ENCODE measurements around the gene C2orf74. TPM values are rescaled to one million over a fixed set of nuclear protein-coding genes. Genes with fewer than 3 reads are reported as not detected.

Gene C2orf74
- polyA plus RNA-seq, 1 donor (not counting 4 experiments of a cell fraction or from before 2014, with no cell fraction given): 24.3 TPM

DNA sequence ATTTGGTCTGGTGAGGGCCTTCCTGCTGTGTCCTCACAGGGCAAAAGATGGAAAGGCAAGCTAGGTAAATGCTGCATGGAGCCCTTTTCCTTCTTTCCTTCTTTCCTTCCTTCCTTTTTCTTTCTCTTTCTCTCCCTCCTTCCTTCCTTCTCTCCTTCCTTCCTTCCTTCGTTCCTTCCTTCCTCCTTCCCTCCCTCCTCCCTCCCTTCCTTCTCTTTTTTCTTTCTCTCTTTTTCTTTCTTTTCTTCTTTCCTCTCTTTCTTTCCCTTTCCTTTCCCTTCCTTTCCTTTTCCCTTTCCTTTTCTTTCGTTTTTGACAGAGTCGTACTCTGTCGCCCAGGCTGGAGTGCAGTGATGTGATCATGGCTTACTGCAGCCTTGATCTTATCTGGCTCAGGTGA is 23.1 kb upstream of the C2orf74 start:
- TF ChIP-seq, protein P1, sequence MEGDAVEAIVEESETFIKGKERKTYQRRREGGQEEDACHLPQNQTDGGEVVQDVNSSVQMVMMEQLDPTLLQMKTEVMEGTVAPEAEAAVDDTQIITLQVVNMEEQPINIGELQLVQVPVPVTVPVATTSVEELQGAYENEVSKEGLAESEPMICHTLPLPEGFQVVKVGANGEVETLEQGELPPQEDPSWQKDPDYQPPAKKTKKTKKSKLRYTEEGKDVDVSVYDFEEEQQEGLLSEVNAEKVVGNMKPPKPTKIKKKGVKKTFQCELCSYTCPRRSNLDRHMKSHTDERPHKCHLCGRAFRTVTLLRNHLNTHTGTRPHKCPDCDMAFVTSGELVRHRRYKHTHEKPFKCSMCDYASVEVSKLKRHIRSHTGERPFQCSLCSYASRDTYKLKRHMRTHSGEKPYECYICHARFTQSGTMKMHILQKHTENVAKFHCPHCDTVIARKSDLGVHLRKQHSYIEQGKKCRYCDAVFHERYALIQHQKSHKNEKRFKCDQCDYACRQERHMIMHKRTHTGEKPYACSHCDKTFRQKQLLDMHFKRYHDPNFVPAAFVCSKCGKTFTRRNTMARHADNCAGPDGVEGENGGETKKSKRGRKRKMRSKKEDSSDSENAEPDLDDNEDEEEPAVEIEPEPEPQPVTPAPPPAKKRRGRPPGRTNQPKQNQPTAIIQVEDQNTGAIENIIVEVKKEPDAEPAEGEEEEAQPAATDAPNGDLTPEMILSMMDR (optimal IDR thresholded peaks at IDR 0.05 in 1 of 3, IDR thresholded peaks at IDR 0.05 in 1 of 3, conservative IDR thresholded peaks at IDR 0.05 in 1 of 3; ENCODE audit: extremely low read depth in 1 of 3, insufficient read depth in 2 of 3, low read length in 3 of 3): no peak
- no peak for TF ChIP-seq EZH2 (IDR thresholded peaks at IDR 0.05; ENCODE audit: low read length)
- H3K4me2 ChIP-seq (ENCODE audit: control insufficient read depth, extremely low read depth, insufficient read depth, low read depth, low read length): no peak overlapping the region
- H3K9me3 ChIP-seq (ENCODE audit: control insufficient read depth, low read depth, low read length): no peaks in the 10 kb centered on the region
- H2AFZ ChIP-seq (ENCODE audit: control insufficient read depth, low read length): no peak overlapping the region
- DNase-seq (ENCODE audit: low read depth, low spot score) (no peak), FAIRE-seq (no peak)
- H4K20me1 ChIP-seq (ENCODE audit: control insufficient read depth, extremely low read depth, insufficient read depth, low read length): no peaks in the 10 kb centered on the region
- H3K9me1 ChIP-seq (ENCODE audit: control insufficient read depth, extremely low read depth, insufficient read depth, low read length): no peaks in the 10 kb centered on the region
- H3K9ac ChIP-seq (ENCODE audit: control insufficient read depth, extremely low read depth, insufficient read depth, low read length): no peak overlapping the region
- H3K27ac ChIP-seq (ENCODE audit: control insufficient read depth, insufficient read depth, low read length): no peak overlapping the region
- no peak overlapping the region for H3K4me3 ChIP-seq (ENCODE audit: control insufficient read depth in 2 of 3, extremely low read depth in 1 of 3, insufficient read depth in 2 of 3, low read depth in 1 of 3, low read length in 3 of 3)
- H3K36me3 ChIP-seq (ENCODE audit: control insufficient read depth in 2 of 2, extremely low read depth in 1 of 2, insufficient read depth in 2 of 2, low read length in 2 of 2): no peaks in the 10 kb centered on the region
- H3K4me1 ChIP-seq (ENCODE audit: control insufficient read depth, extremely low read depth, insufficient read depth, low read length): no peaks in the 10 kb centered on the region
- H3K27me3 ChIP-seq (ENCODE audit: control insufficient read depth, extremely low read depth, insufficient read depth, low read length): no peaks in the 10 kb centered on the region
- H3K79me2 ChIP-seq (ENCODE audit: control insufficient read depth, insufficient read depth, low read length): no peaks in the 10 kb centered on the region
- dilution Hi-C loops (cut with MboI; ENCODE audit: extremely low pct_ligation_motif_present, low sequenced_read_pairs): no loop called here

DNA sequence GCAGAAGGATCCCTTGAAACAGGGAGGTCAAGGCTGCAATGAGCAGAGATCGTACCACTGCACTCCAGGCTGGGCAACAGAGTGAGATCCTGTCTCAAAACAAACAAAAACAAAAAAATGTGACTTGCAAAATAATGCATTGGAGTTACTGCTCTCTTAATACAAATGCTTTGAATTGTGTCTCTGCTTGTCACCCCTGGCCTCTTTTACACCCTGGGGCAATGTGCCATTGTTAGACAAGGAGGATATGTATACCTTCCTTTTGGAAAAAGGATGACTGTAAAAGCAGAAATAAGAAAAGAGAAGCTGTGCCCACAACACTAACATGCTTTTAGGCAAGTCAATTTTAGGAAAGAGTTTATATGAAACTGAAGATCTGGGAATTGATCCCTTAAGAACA is 20.8 kb upstream of the C2orf74 start:
- Histone ChIP-seq H3K27ac (ENCODE audit: control insufficient read depth, insufficient read depth, low read length) (no peak overlapping the region), H2AFZ (ENCODE audit: control insufficient read depth, low read length) (no peak overlapping the region), H4K20me1 (ENCODE audit: control insufficient read depth, extremely low read depth, insufficient read depth, low read length) (no peaks in the 10 kb centered on the region), H3K9me1 (ENCODE audit: control insufficient read depth, extremely low read depth, insufficient read depth, low read length) (no peaks in the 10 kb centered on the region), H3K9ac (ENCODE audit: control insufficient read depth, extremely low read depth, insufficient read depth, low read length) (no peak overlapping the region), H3K9me3 (ENCODE audit: control insufficient read depth, low read depth, low read length) (no peaks in the 10 kb centered on the region), H3K79me2 (ENCODE audit: control insufficient read depth, insufficient read depth, low read length) (peaks cover 5% of the 10 kb centered on the region), H3K4me3 (ENCODE audit: control insufficient read depth in 2 of 3, extremely low read depth in 1 of 3, insufficient read depth in 2 of 3, low read depth in 1 of 3, low read length in 3 of 3) (no peak overlapping the region), H3K4me1 (ENCODE audit: control insufficient read depth, extremely low read depth, insufficient read depth, low read length) (peaks cover 2% of the 10 kb centered on the region), H3K36me3 (ENCODE audit: control insufficient read depth in 2 of 2, extremely low read depth in 1 of 2, insufficient read depth in 2 of 2, low read length in 2 of 2) (no peaks in the 10 kb centered on the region), H3K4me2 (ENCODE audit: control insufficient read depth, extremely low read depth, insufficient read depth, low read depth, low read length) (no peak overlapping the region), H3K27me3 (ENCODE audit: control insufficient read depth, extremely low read depth, insufficient read depth, low read length) (no peaks in the 10 kb centered on the region)
- dilution Hi-C loops (cut with MboI; ENCODE audit: extremely low pct_ligation_motif_present, low sequenced_read_pairs): no loop called here
- FAIRE-seq: no peak
- TF ChIP-seq, protein P1 (optimal IDR thresholded peaks at IDR 0.05 in 1 of 3, IDR thresholded peaks at IDR 0.05 in 1 of 3, conservative IDR thresholded peaks at IDR 0.05 in 1 of 3; ENCODE audit: extremely low read depth in 1 of 3, insufficient read depth in 2 of 3, low read length in 3 of 3): no peak
- no peak for TF ChIP-seq EZH2 (IDR thresholded peaks at IDR 0.05; ENCODE audit: low read length)
- no peak for DNase-seq (ENCODE audit: low read depth, low spot score)
